AG09319 (cell line): Measurements from ENCODE around the gene CRLF2.

Source experiments
- DNase-seq: peaks from one replicate; pipeline ENCODE4 v3.0.0-alpha.2; 2010; ENCODE audit warnings: low read depth; ENCODE audit errors: extremely low read depth
- TF ChIP-seq, protein P1 (sequence below): IDR thresholded peaks from 2 replicates; pipeline ENCODE4 v1.5.1; 2011; ENCODE audit warnings: low read depth, mild to moderate bottlenecking, inconsistent platforms, low read length, moderate library complexity

The CRLF2 gene

DNA sequence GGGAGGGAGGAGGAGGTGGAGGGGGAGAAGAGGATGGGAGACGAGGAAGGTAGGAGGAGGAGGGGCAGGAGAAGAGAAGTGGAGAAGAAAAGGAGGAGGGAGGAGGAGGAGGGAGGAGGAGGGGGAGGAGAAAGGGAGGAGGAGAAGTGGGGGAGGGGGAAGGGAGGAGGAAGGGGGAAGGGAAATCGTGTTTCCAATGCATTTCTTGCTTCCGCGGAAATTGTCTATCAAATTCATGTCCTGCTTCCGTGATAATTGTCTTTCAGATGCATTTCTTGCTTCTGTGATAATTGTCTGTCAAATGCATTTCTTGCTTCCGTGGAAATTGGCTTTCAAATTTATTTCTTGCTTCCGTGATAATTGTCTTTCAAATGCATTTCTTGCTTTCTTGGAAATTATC, 43.3 kb downstream of the CRLF2 start:
- TF ChIP-seq, protein P1, sequence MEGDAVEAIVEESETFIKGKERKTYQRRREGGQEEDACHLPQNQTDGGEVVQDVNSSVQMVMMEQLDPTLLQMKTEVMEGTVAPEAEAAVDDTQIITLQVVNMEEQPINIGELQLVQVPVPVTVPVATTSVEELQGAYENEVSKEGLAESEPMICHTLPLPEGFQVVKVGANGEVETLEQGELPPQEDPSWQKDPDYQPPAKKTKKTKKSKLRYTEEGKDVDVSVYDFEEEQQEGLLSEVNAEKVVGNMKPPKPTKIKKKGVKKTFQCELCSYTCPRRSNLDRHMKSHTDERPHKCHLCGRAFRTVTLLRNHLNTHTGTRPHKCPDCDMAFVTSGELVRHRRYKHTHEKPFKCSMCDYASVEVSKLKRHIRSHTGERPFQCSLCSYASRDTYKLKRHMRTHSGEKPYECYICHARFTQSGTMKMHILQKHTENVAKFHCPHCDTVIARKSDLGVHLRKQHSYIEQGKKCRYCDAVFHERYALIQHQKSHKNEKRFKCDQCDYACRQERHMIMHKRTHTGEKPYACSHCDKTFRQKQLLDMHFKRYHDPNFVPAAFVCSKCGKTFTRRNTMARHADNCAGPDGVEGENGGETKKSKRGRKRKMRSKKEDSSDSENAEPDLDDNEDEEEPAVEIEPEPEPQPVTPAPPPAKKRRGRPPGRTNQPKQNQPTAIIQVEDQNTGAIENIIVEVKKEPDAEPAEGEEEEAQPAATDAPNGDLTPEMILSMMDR: no peak
- no peak for DNase-seq

GRCh38 chrX:1167918-1168481, 44.4 kb downstream of the CRLF2 start:
- TF ChIP-seq, protein P1: no peak
- no peak for DNase-seq

GRCh38 chrX:1167466-1167865, 45.0 kb downstream of the CRLF2 start:
- TF ChIP-seq, protein P1: no peak
- no peak for DNase-seq

DNA sequence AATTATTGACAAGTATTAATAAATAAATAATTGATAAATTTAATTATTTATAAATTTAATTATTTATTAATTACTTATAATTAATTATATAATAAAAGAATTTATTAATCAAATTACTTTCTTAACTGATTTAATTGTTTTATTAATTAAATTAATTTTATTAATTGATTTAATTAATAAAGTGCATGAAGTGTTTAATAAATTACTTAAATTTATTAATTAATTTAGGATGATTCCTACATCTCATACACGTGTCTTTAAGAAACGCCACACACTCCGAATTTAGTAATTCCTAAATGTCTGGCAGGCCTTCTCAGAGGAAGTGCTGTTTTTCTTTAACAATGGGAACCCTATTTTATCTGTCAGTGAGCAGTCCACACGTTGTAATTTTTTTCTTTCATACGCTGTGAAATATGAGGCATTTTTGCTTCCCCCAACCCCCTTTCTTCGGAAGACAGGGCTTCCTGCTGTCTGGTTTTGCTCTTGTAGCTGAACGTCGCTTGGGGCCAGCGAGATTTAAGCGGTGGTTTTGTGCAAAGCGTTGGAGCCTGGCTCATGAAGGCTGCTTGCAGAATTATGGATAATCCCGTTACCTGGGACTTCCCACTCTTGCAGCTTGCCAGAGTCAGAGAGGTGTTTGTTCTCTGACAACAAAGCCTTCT, 46.8 kb downstream of the CRLF2 start:
- TF ChIP-seq, protein P1: no peak

DNA sequence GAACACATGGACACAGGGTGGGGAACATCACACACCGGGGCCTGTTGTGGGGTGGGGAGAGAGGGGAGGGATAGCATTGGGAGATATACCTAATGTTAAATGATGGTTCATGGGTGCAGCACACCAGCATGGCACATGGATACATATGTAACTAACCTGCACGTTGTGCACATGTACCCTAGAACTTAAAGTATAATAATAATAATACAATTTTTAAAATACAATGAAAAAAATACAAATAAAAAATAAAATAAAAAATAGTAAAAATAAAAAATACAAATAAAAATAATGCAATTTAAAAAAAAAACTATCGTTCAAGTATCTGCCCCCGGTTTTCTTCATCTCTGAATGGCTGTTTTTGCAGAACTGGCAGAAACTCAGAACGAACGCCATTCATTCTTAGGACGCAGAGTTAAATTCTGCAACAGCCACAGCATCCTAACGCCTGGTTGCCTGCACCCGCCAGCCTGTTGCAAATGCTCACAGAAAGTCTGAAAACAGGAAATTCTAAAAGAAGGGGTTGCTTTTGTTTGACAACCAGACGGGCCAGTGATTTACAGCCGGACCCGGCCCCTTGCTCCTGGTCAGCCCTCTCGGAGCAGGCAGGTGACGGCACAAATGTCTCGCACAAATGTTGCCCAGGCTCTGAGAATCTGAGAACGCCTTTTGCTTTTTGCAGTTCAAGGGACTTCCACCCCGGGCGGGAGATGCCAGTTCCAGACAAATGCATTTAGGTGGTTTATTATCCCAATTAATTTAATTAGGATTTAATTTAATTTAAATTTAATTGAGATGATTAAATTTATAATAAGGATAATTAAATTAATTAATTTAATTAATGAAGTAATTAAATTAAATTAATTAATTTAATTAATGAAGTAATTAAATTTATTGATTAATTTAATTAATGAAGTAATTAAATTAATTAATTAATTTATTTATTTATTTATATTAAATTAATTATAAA, 47.8 kb downstream of the CRLF2 start:
- no peak for DNase-seq
- TF ChIP-seq, protein P1: no peak

More for the DNA sequence above, 46.8 kb downstream of the CRLF2 start:
- no peak for DNase-seq

DNA sequence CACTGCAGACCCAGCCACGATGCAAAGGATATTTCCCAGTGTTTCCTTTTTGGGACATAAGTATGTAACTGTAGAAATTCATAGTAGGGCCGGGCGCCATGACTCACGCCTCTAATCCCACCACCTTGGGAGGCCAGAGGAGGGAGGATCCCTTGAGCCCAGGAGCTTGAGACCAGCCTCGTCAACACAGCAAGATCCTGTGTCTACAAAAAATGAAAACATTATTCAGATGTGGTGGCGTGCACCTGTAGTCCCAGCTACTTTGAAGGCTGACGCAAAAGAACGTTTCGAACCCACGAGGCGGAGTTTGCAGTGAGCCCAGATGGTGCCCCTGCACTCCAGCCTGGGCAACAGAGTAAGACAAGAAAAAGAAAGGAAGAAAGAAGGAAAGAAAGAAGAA, 49.2 kb downstream of the CRLF2 start:
- DNase-seq: no peak
- TF ChIP-seq, protein P1: no peak
